ENCODE results near the gene RNF213.

The RNF213 gene

DNA sequence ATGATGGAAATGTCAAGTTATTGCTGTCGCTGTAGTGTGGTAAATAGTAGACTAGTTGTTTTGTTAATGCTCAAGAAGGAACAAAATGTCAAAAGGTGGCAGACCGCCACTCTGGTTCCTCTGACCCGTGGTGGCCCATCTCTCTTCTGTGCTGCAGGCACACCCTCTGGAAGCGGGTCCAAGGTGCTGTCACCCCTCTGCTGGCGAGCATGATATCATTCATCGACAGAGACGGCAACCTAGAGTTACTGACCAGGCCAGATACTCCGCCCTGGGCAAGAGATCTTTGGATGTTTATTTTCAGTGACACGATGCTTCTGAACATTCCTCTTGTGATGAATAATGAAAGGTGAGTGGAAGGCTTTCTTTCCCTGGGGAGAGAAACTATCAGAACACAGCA is 97.5 kb downstream of the RNF213 start:
- TF ChIP-seq TAF1 (IDR thresholded peaks at IDR 0.05; ENCODE audit: borderline replicate concordance, insufficient read depth, low read length): no peak
- TF ChIP-seq, protein P1, sequence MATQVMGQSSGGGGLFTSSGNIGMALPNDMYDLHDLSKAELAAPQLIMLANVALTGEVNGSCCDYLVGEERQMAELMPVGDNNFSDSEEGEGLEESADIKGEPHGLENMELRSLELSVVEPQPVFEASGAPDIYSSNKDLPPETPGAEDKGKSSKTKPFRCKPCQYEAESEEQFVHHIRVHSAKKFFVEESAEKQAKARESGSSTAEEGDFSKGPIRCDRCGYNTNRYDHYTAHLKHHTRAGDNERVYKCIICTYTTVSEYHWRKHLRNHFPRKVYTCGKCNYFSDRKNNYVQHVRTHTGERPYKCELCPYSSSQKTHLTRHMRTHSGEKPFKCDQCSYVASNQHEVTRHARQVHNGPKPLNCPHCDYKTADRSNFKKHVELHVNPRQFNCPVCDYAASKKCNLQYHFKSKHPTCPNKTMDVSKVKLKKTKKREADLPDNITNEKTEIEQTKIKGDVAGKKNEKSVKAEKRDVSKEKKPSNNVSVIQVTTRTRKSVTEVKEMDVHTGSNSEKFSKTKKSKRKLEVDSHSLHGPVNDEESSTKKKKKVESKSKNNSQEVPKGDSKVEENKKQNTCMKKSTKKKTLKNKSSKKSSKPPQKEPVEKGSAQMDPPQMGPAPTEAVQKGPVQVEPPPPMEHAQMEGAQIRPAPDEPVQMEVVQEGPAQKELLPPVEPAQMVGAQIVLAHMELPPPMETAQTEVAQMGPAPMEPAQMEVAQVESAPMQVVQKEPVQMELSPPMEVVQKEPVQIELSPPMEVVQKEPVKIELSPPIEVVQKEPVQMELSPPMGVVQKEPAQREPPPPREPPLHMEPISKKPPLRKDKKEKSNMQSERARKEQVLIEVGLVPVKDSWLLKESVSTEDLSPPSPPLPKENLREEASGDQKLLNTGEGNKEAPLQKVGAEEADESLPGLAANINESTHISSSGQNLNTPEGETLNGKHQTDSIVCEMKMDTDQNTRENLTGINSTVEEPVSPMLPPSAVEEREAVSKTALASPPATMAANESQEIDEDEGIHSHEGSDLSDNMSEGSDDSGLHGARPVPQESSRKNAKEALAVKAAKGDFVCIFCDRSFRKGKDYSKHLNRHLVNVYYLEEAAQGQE (IDR thresholded peaks at IDR 0.05; ENCODE audit: insufficient read depth in 1 of 2, low read depth in 2 of 2, low read length in 2 of 2): no peak
- no peak for TF ChIP-seq FOXP2 (optimal IDR thresholded peaks at IDR 0.05; ENCODE audit: borderline replicate concordance, extremely low read depth, extremely low read length, insufficient read depth)
- no peak for TF ChIP-seq SIN3A (IDR thresholded peaks at IDR 0.05; ENCODE audit: borderline replicate concordance, insufficient read depth, low read length)
- no peak for TF ChIP-seq POLR2AphosphoS5 (IDR thresholded peaks at IDR 0.05; ENCODE audit: low read depth, low read length)

DNA sequence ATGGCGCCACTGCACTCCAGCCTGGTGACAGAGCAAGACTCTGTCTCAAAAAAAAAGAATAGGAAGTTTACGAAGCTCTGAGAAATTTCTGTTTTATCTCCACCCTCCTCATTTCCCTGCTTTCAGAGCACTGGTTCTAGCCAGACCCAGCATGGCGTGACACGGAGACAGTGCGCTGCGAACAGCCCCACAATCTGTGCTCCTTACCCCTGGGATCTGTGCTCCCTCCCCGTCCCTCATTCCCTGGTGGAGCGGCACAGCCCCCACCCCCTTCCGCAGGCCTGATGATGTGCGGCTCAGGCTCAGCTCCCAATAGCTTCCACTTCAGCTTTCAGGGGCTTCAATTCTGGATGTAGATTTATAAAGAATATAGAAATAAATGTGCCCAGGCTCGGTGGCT is 98.2 kb downstream of the RNF213 start:
- TF ChIP-seq SIN3A (IDR thresholded peaks at IDR 0.05; ENCODE audit: borderline replicate concordance, insufficient read depth, low read length) (no peak), POLR2AphosphoS5 (IDR thresholded peaks at IDR 0.05; ENCODE audit: low read depth, low read length) (no peak), FOXP2 (optimal IDR thresholded peaks at IDR 0.05; ENCODE audit: borderline replicate concordance, extremely low read depth, extremely low read length, insufficient read depth) (no peak), TAF1 (IDR thresholded peaks at IDR 0.05; ENCODE audit: borderline replicate concordance, insufficient read depth, low read length) (no peak)
- TF ChIP-seq, protein P1 (IDR thresholded peaks at IDR 0.05; ENCODE audit: insufficient read depth in 1 of 2, low read depth in 2 of 2, low read length in 2 of 2): no peak

DNA sequence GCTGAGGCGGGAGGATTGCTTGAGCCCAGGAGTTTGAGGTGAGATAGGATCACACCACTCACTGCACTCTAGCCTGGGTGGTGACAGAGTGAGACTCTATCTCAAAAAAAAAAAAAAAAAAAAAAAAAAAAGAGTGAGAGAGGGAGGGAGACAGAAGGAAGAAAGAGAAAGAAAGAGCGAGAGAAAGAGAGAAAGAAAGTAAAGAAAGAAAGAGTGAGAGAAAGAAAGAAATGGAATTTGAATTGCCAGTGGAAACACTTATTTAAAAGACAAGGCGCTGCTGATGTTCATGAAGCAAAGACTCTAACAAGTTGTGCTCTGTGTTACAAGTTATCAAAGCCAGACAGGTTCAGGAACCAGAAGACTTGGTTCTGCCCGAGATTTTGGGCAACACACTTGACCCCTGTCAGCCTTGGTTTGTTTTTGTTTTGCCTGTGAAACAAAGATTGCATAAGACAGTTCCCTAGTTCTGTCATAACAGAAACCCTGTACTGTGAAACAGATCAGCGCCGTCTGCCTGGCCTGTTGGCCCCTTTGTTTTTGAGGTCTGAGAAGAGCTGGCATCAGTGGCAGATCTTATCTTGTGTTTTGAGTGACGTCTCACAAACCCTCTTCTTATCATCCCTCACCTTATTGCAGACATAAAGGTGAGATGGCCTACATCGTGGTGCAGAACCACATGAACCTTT is 98.9 kb downstream of the RNF213 start:
- TF ChIP-seq, protein P1 (IDR thresholded peaks at IDR 0.05; ENCODE audit: insufficient read depth in 1 of 2, low read depth in 2 of 2, low read length in 2 of 2): no peak
- TF ChIP-seq POLR2AphosphoS5 (IDR thresholded peaks at IDR 0.05; ENCODE audit: low read depth, low read length) (no peak), FOXP2 (optimal IDR thresholded peaks at IDR 0.05; ENCODE audit: borderline replicate concordance, extremely low read depth, extremely low read length, insufficient read depth) (no peak), SIN3A (IDR thresholded peaks at IDR 0.05; ENCODE audit: borderline replicate concordance, insufficient read depth, low read length) (no peak), TAF1 (IDR thresholded peaks at IDR 0.05; ENCODE audit: borderline replicate concordance, insufficient read depth, low read length) (no peak)

DNA sequence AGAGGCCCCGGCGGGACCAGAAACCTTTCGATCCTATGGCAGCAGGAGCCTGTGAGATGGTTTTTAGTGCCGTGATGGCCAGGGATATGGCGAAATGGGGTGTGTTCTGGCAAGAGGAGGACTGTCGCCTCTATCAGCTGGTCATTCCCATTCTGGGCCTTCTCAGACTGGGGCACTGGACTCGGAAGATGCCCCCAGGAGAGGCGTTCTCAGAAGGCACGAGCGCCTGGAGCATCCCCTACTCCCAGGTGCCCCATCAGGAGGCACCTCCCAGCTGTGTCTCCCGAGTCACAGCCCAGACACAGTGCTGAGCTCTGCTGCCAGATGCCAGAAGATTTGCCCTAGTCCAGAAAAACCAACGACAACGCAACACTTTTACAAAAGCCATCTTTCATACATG is 99.7 kb downstream of the RNF213 start:
- TF ChIP-seq TAF1 (IDR thresholded peaks at IDR 0.05; ENCODE audit: borderline replicate concordance, insufficient read depth, low read length) (no peak), SIN3A (IDR thresholded peaks at IDR 0.05; ENCODE audit: borderline replicate concordance, insufficient read depth, low read length) (no peak), POLR2AphosphoS5 (IDR thresholded peaks at IDR 0.05; ENCODE audit: low read depth, low read length) (no peak)

DNA sequence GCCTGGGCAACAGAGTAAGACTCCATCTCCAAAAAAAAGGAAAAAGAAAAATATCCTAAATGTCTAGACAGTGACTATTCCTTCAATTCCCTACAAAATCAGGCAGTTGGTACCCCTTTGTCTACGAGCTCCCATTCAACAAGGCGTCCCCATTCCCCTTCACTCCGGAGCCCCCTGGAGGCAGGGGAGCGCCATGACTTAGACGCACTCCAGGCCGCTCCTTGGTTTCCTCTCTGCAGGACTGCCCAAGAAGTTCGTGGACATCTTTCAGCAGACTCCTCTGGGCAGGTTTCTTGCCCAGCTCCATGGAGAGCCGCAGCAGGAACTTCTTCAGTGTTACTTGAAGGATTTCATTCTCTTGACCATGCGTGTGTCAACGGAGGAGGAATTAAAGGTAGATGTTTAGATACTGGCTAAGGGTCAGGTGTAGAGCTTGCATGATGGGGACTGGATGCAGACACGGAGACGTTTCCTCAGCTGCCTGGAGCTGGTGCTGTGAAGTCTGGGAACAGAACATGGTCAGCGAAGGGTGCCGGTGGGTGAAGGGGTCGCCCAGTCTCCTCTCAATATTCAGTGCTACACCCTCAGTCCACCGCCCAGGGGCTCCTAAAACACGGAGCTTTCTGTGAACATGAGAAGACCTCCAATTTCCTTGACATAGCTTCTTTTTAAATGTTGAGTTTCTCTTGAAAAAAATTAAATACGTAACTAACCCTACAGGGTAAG is 101.0 kb downstream of the RNF213 start:
- TF ChIP-seq, protein P1 (IDR thresholded peaks at IDR 0.05; ENCODE audit: insufficient read depth in 1 of 2, low read depth in 2 of 2, low read length in 2 of 2): no peak
- TF ChIP-seq FOXP2 (optimal IDR thresholded peaks at IDR 0.05; ENCODE audit: borderline replicate concordance, extremely low read depth, extremely low read length, insufficient read depth) (no peak), POLR2AphosphoS5 (IDR thresholded peaks at IDR 0.05; ENCODE audit: low read depth, low read length) (no peak), TAF1 (IDR thresholded peaks at IDR 0.05; ENCODE audit: borderline replicate concordance, insufficient read depth, low read length) (no peak), SIN3A (IDR thresholded peaks at IDR 0.05; ENCODE audit: borderline replicate concordance, insufficient read depth, low read length) (no peak)

Measured in PFSK-1 (cell line).